T-helper 9 cell (primary cell): ENCODE measurements around the gene BMP8B.
"Not testable (repeated sequence)": the region's sequence is repeated elsewhere in the genome, so short reads cannot be mapped to it uniquely, and the experiment has no call there.

ENCODE experiments used
- DNase-seq: peaks from one replicate; pipeline ENCODE4 v3.0.0-alpha.2; 2020
- total RNA-seq, 2 donors: gene quantifications; one replicate each; lab custom pipeline; 2026; lab: John Stamatoyannopoulos, UW

BMP8B gene
- 2.2 to 2.3 reads per million in 2 donors for total RNA-seq

GRCh38 chr1:39788758-39789570 is at the start of gene BMP8B:
BMP8B (minus strand) TSS chr1:39788865; CDS start chr1:39788485, 380 bp downstream.
- peak; percentile 31 for DNase-seq

GRCh38 chr1:39836595-39837110 is 48.0 kb upstream of the BMP8B start:
- no peak for DNase-seq

GRCh38 chr1:39835935-39836594 is 47.4 kb upstream of the BMP8B start:
- DNase-seq = no peak

- no peak for DNase-seq
These were observed 46.4 kb upstream of the BMP8B start for GRCh38 chr1:39835110-39835509.

- DNase-seq = no peak
These were observed 45.1 kb upstream of the BMP8B start for GRCh38 chr1:39833621-39834385.

GRCh38 chr1:39833121-39833520 is 44.5 kb upstream of the BMP8B start:
- DNase-seq = no peak

GRCh38 chr1:39832294-39832693 is 43.6 kb upstream of the BMP8B start:
- DNase-seq = no peak

GRCh38 chr1:39829791-39830533 is 41.3 kb upstream of the BMP8B start:
- DNase-seq = no peak

GRCh38 chr1:39828734-39829133 is 40.1 kb upstream of the BMP8B start:
- no peak for DNase-seq

GRCh38 chr1:39828255-39828654 is 39.6 kb upstream of the BMP8B start:
- DNase-seq = not testable (repeated sequence)

GRCh38 chr1:39827201-39827600 is 38.5 kb upstream of the BMP8B start:
- no peak for DNase-seq

- DNase-seq = no peak
These were observed 37.9 kb upstream of the BMP8B start for GRCh38 chr1:39826583-39826982.

- no peak for DNase-seq
These were observed 36.8 kb upstream of the BMP8B start for GRCh38 chr1:39825432-39825941.

- DNase-seq = not testable (repeated sequence)
These were observed 34.8 kb upstream of the BMP8B start for GRCh38 chr1:39823450-39823849.

GRCh38 chr1:39822146-39822545 is 33.5 kb upstream of the BMP8B start:
- no peak for DNase-seq

- no peak for DNase-seq
These were observed 30.6 kb upstream of the BMP8B start for GRCh38 chr1:39819091-39819812.

GRCh38 chr1:39818482-39818881 is 29.8 kb upstream of the BMP8B start:
- DNase-seq = no peak

GRCh38 chr1:39817091-39817932 is 28.6 kb upstream of the BMP8B start:
- peak; percentile 45 for DNase-seq

- DNase-seq = peak; percentile 61
These were observed 27.9 kb upstream of the BMP8B start for GRCh38 chr1:39816415-39817090.

GRCh38 chr1:39812913-39813312 is 24.2 kb upstream of the BMP8B start:
- no peak for DNase-seq
